ENCODE measurements around the gene ABI3BP.
A peak's percentile ranks its signal among the peaks of the same experiment; 100 is the strongest.

Gene ABI3BP

DNA sequence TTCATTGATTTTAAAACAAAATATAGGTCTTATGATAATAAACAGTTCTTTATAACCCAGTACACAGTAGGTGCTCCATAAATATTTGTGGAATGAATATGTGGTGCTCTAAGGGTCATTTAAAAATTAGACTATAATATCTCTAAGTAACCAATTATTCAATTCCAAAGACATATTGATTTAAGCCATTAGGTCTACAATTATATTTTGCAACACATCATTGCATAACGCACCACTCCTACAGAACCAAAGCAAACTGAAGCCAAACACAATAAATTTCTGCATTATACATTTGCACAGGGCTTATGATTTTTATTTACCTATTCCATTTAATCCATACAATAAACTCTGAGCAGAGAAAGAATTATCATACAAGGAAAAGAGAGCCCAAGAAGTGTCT is 104.3 kb downstream of the ABI3BP start:
- no peak for DNase-seq (ENCODE audit: low read depth in 2 of 2)
- H3K4me3 ChIP-seq (replicated peaks in 1 of 2; ENCODE audit: low read depth in 2 of 2, low read length in 2 of 2): no peak overlapping the region
- no peak for TF ChIP-seq CTCF (IDR thresholded peaks at IDR 0.05; ENCODE audit: low read depth, low read length)

- no peak for TF ChIP-seq CTCF (IDR thresholded peaks at IDR 0.05; ENCODE audit: low read depth, low read length)
- DNase-seq (ENCODE audit: low read depth in 2 of 2): peak; percentile 43 to 84
- no peak overlapping the region for H3K4me3 ChIP-seq (replicated peaks in 1 of 2; ENCODE audit: low read depth in 2 of 2, low read length in 2 of 2)
These were observed 110.6 kb downstream of the ABI3BP start for GRCh38 chr3:100882571-100882984.

DNA sequence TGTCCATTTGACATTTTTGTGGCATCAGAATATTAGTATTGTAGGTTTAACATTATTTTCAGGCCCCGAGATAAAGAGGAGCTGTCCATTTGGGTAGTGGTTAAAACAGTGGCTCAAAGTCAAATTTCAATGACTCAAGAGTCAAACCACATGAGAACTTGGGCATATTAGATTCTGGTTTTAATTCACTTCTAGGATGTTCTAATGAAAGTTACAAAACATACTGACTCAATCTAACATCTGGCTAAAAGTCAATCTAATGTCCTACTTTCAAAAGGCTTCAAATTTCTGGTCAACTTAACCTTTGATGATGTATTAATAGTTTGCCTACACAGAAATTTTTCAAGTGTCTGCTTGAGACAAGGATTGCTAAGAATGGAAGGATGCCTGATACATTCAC is 112.4 kb downstream of the ABI3BP start:
- no peak for TF ChIP-seq CTCF (IDR thresholded peaks at IDR 0.05; ENCODE audit: low read depth, low read length)

DNA sequence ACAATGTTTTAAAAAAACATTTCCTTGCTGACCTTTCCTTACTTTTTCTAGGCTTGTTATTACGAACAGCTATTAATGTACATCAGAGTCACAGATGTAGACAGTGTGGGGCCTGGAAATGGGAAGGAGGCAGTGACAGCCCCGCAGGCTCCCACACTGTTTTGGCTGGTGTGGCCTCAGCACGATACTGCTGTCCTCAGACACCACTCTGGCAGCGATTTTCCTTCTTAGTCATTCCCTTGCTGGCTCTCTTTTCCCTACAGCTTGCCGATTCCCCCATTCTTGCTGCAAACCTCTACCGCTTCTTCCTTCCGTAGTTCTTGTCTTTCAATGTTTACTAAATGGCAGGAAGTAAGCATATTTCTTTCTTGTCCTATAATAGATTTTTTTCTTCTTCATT is 113.1 kb downstream of the ABI3BP start:
- DNase-seq (ENCODE audit: low read depth in 2 of 2): peak in 1 of 2 donors; percentile 20
- no peak overlapping the region for H3K4me3 ChIP-seq (replicated peaks in 1 of 2; ENCODE audit: low read depth in 2 of 2, low read length in 2 of 2)
- TF ChIP-seq CTCF (IDR thresholded peaks at IDR 0.05; ENCODE audit: low read depth, low read length): no peak

More for the DNA sequence above, 112.4 kb downstream of the ABI3BP start:
- no peak overlapping the region for H3K4me3 ChIP-seq (replicated peaks in 1 of 2; ENCODE audit: low read depth in 2 of 2, low read length in 2 of 2)
- peak; percentile 39 to 40 for DNase-seq (ENCODE audit: low read depth in 2 of 2)

DNA sequence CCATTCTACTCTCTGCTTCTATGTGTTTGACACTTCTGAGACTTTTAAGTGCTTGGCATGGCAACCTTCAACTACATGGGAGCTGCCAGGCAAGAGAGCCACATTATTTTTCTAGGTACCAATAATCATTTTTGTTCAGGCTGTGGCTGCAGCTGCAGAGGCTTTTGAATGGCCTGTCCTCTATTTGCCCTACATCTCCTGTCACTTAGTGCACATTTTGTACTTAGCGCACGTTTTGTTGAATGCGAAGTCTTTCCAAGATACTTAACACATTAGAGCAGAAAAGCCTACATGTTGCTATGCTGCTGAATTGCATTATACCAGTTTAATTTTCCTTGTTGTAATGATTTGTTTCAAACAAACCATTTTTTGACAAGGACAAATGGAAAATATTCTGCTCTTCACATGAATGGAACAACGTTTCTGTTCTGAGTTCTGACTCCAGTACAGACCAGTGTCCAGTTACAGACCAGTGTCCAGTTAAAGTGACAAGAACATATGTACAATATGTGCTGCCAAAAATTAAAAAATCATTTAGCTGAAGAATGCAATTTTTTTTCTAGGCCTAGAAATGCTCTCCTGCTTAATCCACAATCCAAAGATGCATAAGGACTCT is 113.9 kb downstream of the ABI3BP start:
- no peak for TF ChIP-seq CTCF (IDR thresholded peaks at IDR 0.05; ENCODE audit: low read depth, low read length)
- no peak for DNase-seq (ENCODE audit: low read depth in 2 of 2)
- no peak overlapping the region for H3K4me3 ChIP-seq (replicated peaks in 1 of 2; ENCODE audit: low read depth in 2 of 2, low read length in 2 of 2)

GRCh38 chr3:100877286-100877685 is 115.9 kb downstream of the ABI3BP start:
- no peak for TF ChIP-seq CTCF (IDR thresholded peaks at IDR 0.05; ENCODE audit: low read depth, low read length)
- no peak overlapping the region for H3K4me3 ChIP-seq (replicated peaks in 1 of 2; ENCODE audit: low read depth in 2 of 2, low read length in 2 of 2)
- DNase-seq (ENCODE audit: low read depth in 2 of 2): no peak

- no peak overlapping the region for H3K4me3 ChIP-seq (replicated peaks in 1 of 2; ENCODE audit: low read depth in 2 of 2, low read length in 2 of 2)
- TF ChIP-seq CTCF (IDR thresholded peaks at IDR 0.05; ENCODE audit: low read depth, low read length): no peak
- peak; percentile 59 to 67 for DNase-seq (ENCODE audit: low read depth in 2 of 2)
These were observed 118.0 kb downstream of the ABI3BP start for GRCh38 chr3:100875239-100875638.

All from cardiac fibroblast (primary cell).